T-helper 1 cell treated with Interleukin-12 subunit alpha and Interleukin-12 subunit beta and Interleukin-4 antibody, amounts not matched to agents 30 μg/mL and 1 μg/mL, for 36 hours (primary cell): Measurements from ENCODE around the gene IL15RA.
A peak's percentile ranks its signal among the peaks of the same experiment; 100 is the strongest.
"Not testable (repeated sequence)": the region's sequence is repeated elsewhere in the genome, so short reads cannot be mapped to it uniquely, and the experiment has no call there.

ENCODE experiments used
- H3K27ac Mint-ChIP-seq: one replicate; pipeline ENCODE4 v1.8.0; 2021; ENCODE audit warnings: mild to moderate bottlenecking, mixed read lengths
- H3K27me3 Mint-ChIP-seq: one replicate; pipeline ENCODE4 v1.8.0; 2021; ENCODE audit warnings: low read depth, mixed read lengths
- H3K36me3 Mint-ChIP-seq: one replicate; pipeline ENCODE4 v1.8.0; 2021; ENCODE audit warnings: low read depth, mixed read lengths
- H3K4me1 Mint-ChIP-seq: one replicate; pipeline ENCODE4 v1.8.0; 2021; ENCODE audit warnings: low read depth, mixed read lengths
- H3K4me3 Mint-ChIP-seq: one replicate; pipeline ENCODE4 v1.8.0; 2021; ENCODE audit warnings: mild to moderate bottlenecking, moderate library complexity, mixed read lengths
- H3K9me3 Mint-ChIP-seq: one replicate; pipeline ENCODE4 v1.8.0; 2021; ENCODE audit warnings: mixed read lengths

The IL15RA gene

DNA sequence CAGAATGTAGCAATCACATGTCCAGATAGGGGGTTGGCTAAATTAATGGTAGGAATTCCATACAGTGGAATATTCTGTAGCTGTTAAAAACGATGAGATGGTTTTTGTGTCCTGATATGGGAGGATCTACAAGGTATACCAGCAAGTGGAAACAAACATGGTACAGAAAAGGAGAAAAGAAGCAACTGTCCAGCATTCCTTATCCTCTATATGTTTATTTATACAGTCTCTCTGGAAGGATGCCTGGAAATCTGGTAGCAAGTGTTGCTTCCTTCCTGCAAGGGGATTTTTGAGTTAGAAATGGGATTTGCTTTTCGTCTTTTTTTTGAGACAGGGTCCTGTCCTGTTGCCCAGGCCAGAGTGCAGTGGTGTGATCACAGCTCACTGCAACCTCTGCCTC lies 19.3 kb downstream of the IL15RA start:
- no peak overlapping the region for H3K27ac Mint-ChIP-seq
- H3K4me3 Mint-ChIP-seq: no peak overlapping the region
- no peaks in the 10 kb centered on the region for H3K27me3 Mint-ChIP-seq
- H3K4me1 Mint-ChIP-seq: peaks cover 1% of the 10 kb centered on the region
- H3K36me3 Mint-ChIP-seq: peaks cover 30% of the 10 kb centered on the region
- H3K9me3 Mint-ChIP-seq: no peaks in the 10 kb centered on the region

DNA sequence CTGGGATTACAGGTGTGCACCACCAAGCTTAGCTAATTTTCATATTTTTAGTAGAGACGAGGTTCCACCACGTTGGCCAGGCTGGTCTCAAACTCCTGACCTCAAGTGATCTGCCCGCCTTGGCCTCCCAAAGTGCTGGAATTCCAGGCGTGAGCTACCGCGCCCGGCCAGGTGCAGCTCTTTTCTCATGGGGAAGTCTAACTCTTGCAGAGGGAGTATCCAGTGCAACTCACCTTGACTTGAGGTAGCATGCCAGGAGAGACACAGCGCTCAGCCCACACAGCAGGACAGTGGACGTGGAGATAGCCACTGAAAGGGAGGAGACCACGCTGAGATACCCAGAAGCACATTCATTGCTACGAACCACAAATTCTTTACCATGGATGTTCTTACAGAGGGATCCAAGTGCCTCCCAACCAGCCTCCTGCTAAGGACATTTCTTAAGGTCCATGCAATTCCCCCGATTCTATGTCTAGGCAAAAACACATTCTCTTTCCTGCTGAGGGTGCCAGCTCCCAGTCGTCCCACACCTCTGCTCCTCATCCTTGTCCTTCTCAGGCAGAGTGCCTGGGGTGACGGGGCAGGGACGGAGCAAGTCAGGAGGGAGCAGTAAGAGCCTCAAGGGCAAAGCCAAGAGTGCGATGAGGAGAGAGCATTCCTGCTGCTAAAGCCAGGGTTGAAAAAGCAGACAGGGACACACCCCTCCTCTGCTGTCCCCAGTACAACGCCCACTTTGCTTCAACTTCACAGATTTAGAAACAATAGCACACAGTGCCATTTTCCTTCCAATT lies 21.0 kb downstream of the IL15RA start:
- Mint-ChIP-seq H3K27me3 (no peaks in the 10 kb centered on the region), H3K9me3 (no peaks in the 10 kb centered on the region), H3K4me1 (no peaks in the 10 kb centered on the region), H3K27ac (no peak overlapping the region), H3K36me3 (peaks cover 27% of the 10 kb centered on the region), H3K4me3 (no peak overlapping the region)

DNA sequence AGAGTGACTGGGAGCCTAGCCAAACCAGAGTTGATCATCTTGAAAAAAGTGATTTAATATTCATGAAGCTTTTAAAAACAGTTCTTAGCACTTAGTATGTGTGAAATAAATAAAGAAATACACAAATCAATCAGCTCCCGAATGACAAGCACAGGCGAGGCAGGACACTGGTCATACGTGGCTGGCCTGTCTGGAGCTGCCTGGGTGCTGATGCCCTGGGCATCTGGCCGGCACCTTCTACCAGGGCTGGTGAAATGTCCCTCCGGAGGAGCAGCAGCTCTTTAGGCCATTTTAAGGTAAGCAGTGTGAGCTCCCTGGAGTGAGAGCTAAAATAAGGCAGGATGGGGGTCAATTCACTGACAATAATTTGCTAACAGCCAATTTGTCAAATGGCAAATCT lies 23.7 kb downstream of the IL15RA start:
- Mint-ChIP-seq H3K4me3 (no peak overlapping the region), H3K4me1 (peaks cover 5% of the 10 kb centered on the region), H3K9me3 (no peaks in the 10 kb centered on the region), H3K36me3 (peaks cover 19% of the 10 kb centered on the region), H3K27me3 (no peaks in the 10 kb centered on the region), H3K27ac (no peak overlapping the region)

DNA sequence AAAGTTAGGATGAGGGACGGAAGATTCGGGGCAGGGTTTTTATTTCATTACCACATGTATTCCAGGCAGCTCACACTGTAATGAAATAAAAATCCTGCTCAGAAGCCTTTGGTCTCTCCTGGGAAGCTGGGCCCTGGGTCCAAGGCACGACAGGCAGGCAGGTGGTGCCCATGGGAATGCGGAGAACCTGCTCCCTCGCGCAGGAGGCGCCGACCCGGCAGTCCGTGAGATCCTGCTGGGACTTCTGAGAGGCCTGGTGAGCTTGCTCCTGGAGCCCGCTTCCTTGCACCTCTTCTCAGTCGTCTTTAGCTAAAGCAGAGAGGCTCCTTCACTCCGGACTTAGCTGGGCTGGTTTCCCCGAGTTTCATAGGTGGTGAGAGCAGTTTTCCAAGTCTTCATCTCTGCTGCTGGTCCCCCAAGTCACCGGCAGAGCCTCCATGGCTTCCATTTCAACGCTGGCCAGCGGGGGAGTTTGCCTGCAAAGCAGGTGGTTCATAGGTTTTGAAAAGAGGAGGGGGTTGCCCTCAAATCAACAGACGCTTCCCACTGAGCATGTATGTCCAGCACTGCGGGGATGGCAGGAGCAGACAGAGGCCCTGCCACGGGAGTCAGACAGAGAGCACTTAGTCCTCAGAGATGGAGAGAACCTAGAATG lies 24.5 kb downstream of the IL15RA start:
- no peaks in the 10 kb centered on the region for H3K9me3 Mint-ChIP-seq
- H3K4me1 Mint-ChIP-seq: peaks cover 5% of the 10 kb centered on the region
- no peaks in the 10 kb centered on the region for H3K27me3 Mint-ChIP-seq
- no peak overlapping the region for H3K4me3 Mint-ChIP-seq
- H3K36me3 Mint-ChIP-seq: peaks cover 18% of the 10 kb centered on the region
- no peak overlapping the region for H3K27ac Mint-ChIP-seq

DNA sequence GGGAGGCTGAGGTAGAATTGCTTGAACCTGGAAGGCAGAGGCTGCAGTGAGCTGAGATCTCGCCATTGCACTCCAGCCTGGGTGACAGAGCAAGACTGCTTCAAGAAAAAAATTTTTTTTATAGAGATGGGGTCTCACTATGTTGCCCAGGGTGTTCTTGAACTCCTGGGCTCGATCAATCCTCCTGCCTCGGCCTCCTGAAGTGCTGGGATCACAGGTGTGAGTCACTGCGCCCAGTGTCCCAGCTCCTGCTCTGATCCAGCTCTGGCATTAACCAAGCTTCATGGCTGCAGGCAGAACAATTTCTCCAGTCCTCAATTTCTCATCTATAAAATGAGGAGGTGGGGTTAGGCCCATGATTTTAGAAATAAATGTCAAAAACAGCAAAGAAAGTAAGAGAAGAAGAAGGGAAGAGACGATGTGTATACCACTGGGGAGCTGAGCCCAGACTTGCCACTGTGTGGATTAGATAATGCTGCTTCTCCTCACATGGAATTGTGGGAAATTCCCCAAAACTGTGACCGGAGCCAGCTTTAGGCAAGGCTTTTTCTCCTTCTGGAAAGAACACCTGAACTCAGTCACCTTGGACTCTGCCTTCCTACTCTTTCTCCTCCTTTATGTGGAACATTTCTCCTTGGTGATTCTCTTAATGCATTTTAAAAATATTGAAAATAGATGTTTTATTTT lies 25.5 kb downstream of the IL15RA start:
- no peaks in the 10 kb centered on the region for H3K27me3 Mint-ChIP-seq
- peaks cover 15% of the 10 kb centered on the region for H3K36me3 Mint-ChIP-seq
- no peak overlapping the region for H3K4me3 Mint-ChIP-seq
- H3K4me1 Mint-ChIP-seq: peaks cover 5% of the 10 kb centered on the region
- no peaks in the 10 kb centered on the region for H3K9me3 Mint-ChIP-seq
- H3K27ac Mint-ChIP-seq: no peak overlapping the region

DNA sequence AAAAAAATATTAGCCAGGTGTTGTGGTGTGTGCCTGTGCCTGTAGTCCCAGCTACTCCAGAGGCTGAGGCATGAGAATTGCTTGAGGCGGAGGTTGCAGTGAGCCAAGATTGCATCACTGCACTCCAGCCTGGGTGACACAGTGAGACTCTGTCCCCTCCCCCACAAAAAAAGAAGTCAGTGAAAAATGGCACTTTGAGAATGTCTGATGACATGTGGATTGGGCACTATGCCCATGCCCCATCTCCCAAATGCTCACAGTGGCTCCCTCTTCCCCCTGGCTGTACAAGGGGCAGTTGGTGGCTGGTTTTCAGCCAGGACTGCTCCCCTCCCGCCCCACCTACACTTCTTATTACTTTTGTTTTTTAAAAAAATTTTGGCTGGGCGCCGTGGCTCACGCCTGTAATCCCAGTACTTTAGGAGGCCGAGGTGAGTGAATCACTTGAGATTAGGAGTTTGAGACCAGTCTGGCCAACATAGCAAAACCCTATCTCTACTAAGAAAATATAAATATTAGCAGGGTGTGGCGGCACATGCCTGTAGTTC lies 26.1 kb downstream of the IL15RA start:
- Mint-ChIP-seq H3K27me3 (no peaks in the 10 kb centered on the region), H3K27ac (no peak overlapping the region), H3K4me3 (no peak overlapping the region), H3K9me3 (no peaks in the 10 kb centered on the region), H3K4me1 (peaks cover 8% of the 10 kb centered on the region), H3K36me3 (peaks cover 10% of the 10 kb centered on the region)

DNA sequence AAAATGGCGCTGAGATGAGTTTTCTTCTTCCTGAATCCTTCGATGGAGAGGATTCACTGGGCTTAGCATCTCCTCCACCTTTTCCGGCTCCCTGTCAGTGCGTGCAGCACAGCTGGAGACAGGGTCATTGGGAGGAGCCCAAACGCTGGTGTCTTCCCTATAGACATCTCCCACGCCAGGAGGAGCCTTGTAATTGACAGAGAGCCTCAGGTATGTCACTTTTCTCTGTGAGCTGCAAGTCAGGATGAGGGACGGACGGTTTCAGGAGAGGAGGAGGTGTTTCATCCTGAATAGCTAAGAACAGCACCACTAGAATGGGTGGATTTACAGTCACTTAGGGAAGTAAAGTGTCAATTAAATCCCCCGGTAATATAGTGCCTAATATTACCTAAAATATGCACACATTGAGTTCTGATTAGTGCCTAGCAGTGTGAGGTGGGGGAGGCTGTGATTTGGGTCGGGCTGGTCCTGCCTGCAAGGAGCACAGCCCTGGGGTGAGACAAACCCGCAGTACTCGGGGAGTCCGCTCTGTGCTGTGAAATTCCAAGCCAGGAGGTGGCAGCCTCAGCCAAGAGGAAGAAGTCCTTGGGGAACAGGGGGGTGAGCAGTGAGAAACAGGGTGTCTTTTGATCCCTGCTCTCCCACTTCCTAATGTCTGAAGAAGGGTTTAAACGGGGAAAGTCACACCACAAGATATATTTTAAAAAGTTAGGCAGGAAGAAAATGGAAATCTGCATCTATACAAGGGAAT lies 28.2 kb downstream of the IL15RA start:
- Mint-ChIP-seq H3K36me3 (peaks cover 9% of the 10 kb centered on the region), H3K4me1 (peaks cover 15% of the 10 kb centered on the region), H3K27ac (no peak overlapping the region), H3K27me3 (no peaks in the 10 kb centered on the region), H3K4me3 (no peak overlapping the region), H3K9me3 (no peaks in the 10 kb centered on the region)

DNA sequence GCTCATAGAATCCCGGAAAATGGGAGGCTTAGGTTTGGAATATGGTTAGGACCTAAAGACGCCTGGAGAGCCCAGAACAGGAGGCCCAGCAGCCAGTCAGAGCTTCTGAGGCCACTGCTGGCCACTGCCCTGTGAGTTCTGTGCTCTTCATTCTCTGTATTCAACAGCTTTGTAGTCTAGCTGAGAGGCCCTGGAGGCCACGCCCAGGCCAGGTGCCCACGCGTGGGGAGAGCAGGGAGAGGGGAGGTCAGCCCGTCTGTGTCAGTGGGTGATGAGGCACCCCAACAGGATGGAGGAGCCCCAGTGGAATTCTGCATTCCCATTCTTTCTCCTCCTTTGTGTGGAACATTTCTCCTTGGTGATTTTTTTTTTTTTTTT lies 29.1 kb downstream of the IL15RA start:
- H3K9me3 Mint-ChIP-seq: no peaks in the 10 kb centered on the region
- H3K27me3 Mint-ChIP-seq: no peaks in the 10 kb centered on the region
- no peak overlapping the region for H3K27ac Mint-ChIP-seq
- H3K4me3 Mint-ChIP-seq: no peak overlapping the region
- peaks cover 15% of the 10 kb centered on the region for H3K4me1 Mint-ChIP-seq
- peaks cover 7% of the 10 kb centered on the region for H3K36me3 Mint-ChIP-seq

DNA sequence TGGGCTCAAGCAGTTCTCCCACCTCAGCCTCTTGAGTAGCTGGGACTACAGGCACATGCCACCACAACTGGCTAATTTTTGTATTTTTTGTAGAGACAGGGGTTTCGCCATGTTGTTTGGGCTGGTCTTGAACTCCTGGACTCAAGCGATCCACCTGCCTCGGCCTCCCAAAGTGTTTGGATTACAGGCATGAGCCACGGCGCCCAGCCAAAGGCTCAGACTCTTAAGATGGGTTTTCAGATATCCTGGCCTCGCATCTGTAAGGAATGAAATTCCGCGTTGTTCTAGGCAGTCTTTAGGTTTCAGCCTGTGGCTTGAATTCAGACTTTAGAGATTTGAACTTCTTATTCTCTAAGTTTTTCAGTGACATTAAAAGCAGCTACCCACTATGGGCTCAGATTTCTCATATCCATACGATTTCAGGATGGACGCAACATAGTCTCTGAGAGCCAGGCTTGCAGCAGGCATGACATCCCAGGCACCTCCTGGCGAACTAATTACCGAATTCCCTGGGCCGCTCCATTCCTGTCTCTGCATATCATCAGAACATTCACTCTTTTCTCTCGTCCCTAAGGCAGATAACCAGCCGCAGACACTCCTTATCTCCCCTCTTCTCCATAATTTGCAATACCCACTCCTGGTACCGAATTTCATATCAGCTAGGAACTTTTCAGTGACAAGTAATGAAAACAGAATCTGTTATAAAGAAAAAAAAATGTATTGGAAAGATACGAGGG lies 29.7 kb downstream of the IL15RA start:
- Mint-ChIP-seq H3K9me3 (no peaks in the 10 kb centered on the region), H3K27me3 (no peaks in the 10 kb centered on the region), H3K4me3 (no peak overlapping the region), H3K4me1 (peaks cover 15% of the 10 kb centered on the region), H3K36me3 (peaks cover 5% of the 10 kb centered on the region), H3K27ac (no peak overlapping the region)

DNA sequence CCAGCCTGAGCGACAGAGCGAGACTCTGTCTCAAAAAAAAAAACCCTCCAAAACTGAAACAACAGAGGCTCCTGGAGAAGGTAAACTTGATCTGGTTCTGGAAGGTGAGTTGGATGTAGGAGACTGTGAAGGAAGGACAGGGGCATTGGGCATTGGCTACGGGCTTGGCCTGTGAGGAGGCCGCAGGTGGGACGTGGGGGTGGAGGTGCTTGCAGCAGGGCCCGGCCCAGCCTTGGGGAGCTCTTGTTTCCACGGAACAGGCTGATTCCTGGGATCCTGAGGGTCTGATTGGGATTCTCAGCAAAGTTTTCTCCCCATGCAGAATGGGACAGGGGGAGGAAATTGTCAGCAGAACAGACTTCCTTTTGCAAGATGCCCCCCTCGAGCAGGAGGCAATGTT lies 30.6 kb downstream of the IL15RA start:
- peaks cover 15% of the 10 kb centered on the region for H3K4me1 Mint-ChIP-seq
- H3K9me3 Mint-ChIP-seq: no peaks in the 10 kb centered on the region
- peaks cover 1% of the 10 kb centered on the region for H3K36me3 Mint-ChIP-seq
- H3K27ac Mint-ChIP-seq: no peak overlapping the region
- H3K4me3 Mint-ChIP-seq: no peak overlapping the region
- no peaks in the 10 kb centered on the region for H3K27me3 Mint-ChIP-seq

DNA sequence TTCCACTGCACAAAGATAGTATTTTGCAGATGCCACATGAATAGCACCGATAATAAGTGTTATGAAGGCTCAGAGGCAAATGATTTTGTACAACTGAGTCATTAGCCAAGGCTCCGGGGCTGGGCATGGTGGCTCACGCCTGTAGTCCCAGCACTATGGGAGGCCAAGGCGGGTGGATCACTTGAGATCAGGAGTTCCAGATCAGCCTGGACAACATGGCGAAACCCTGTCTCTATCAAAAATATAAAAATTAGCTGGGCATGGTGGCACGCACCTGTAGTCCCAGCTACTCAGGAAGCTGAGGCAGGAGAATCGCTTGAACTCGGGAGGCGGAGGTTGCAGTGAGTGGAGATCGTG lies 30.9 kb downstream of the IL15RA start:
- not testable (repeated sequence) for H3K36me3 Mint-ChIP-seq, H3K27ac Mint-ChIP-seq, H3K4me3 Mint-ChIP-seq, H3K9me3 Mint-ChIP-seq, H3K27me3 Mint-ChIP-seq
- peaks cover 15% of the 10 kb centered on the region for H3K4me1 Mint-ChIP-seq

DNA sequence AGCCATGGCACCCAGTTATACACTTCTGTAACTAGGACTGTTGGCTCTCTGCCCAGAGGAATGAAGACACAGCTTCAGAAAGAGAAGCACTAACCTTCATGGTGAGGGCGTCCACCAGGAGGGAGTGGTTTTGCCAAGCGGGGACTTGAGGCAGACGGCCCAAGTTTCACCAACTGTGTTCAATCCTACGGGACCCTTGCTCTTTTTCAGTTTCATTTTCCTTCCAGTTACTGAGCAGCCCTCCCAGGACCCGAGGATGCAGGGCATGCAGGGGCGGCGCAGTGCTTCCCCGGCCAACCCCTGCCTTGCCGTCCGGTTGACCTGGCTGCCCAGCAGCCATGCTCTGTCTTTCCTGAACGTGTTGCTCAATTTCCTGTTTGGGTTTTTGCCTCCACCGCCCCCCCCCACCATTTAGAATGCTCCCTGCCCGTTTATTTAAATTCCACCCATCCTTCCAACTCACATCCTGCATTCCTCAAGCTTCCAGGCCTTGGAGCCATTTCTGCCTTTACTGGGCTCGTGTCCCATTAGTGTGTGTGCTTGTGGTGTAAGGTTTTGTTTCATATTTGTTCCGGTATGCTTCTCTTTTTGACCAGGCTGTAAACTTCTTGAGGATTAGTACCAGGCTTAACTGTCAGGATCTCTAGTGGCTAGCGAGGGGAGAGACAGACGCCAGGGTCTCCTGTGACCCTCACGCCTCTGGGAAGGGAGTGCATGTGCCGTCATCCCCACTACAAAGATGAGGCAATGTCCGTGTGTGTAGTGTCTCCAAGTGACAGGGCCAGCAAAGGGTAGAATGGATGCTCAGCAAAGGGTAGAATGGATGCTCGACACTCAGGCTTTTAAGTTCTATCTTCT lies 31.6 kb downstream of the IL15RA start:
- no peaks in the 10 kb centered on the region for H3K36me3 Mint-ChIP-seq
- no peaks in the 10 kb centered on the region for H3K27me3 Mint-ChIP-seq
- peak overlapping the region; percentile 59 for H3K4me3 Mint-ChIP-seq
- H3K27ac Mint-ChIP-seq: peak overlapping the region; percentile 31
- H3K4me1 Mint-ChIP-seq: peaks cover 15% of the 10 kb centered on the region
- no peaks in the 10 kb centered on the region for H3K9me3 Mint-ChIP-seq

DNA sequence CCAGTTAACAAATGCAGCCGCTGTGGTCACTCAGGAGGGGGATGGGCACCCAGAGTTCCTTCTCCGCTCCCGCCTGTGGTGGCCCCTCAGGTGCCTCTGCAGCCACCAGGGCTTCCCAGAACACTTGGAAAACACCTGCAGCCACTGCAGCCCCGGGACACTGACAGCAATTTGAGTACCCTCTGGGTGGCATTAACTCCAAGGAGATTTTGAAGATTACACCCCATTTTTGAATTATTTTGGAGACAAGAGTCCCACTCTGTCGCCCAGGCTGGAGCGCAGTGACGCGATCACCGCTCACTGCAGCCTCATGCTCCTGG lies 32.2 kb downstream of the IL15RA start:
- H3K27ac Mint-ChIP-seq: no peak overlapping the region

More for the DNA sequence above, 32.2 kb downstream of the IL15RA start:
- Mint-ChIP-seq H3K36me3 (no peaks in the 10 kb centered on the region), H3K9me3 (no peaks in the 10 kb centered on the region), H3K4me3 (no peak overlapping the region), H3K4me1 (peaks cover 15% of the 10 kb centered on the region), H3K27me3 (no peaks in the 10 kb centered on the region)
